CD14-positive monocyte (primary cell): ENCODE results near the gene ALDH1A3. TPM values are rescaled to one million over a fixed set of nuclear protein-coding genes. Genes with fewer than 3 reads are reported as not detected.

Experiments
- DNase-seq, 3 donors: peaks; one replicate each; pipeline ENCODE4 v3.0.0-alpha.2; 2011 to 2022
- H2AFZ ChIP-seq: 2 replicates; pipeline ENCODE4 v1.6.0; 2012; ENCODE audit warnings: mild to moderate bottlenecking, low read depth, low read length, inconsistent platforms; ENCODE audit not compliant: insufficient read depth, poor library complexity, severe bottlenecking
- H3K27ac ChIP-seq, 2 donors: 1 replicate in 1 of 2; 2 replicates in 1 of 2; pipeline ENCODE4 v1.5.1; 2012 to 2013; ENCODE audit warnings: low read length in 2 of 2, control low read depth in 1 of 2, inconsistent platforms in 1 of 2, low read depth in 1 of 2, mild to moderate bottlenecking in 1 of 2
- H3K27me3 ChIP-seq, 2 donors: one replicate each; pipeline versions ENCODE4 v1.6.0 to v1.6.1; 2011 to 2013; ENCODE audit warnings: low read length in 2 of 2; ENCODE audit not compliant: control insufficient read depth in 2 of 2, insufficient read depth in 2 of 2
- H3K36me3 ChIP-seq, 2 donors: replicated peaks in 1 of 2; 1 replicate in 1 of 2; 2 replicates in 1 of 2; pipeline versions ENCODE4 v1.5.1 to v1.6.1; 2012 to 2013; ENCODE audit warnings: low read length in 2 of 2, control low read depth in 1 of 2, inconsistent platforms in 1 of 2, mild to moderate bottlenecking in 1 of 2; ENCODE audit not compliant: insufficient read depth in 2 of 2, control insufficient read depth in 1 of 2
- H3K4me1 ChIP-seq, 2 donors: 1 replicate in 1 of 2; 2 replicates in 1 of 2; pipeline versions ENCODE4 v1.5.1 to v1.6.1; 2012 to 2013; ENCODE audit warnings: low read length in 2 of 2, control low read depth in 1 of 2, inconsistent platforms in 1 of 2, mild to moderate bottlenecking in 1 of 2, moderate library complexity in 1 of 2; ENCODE audit not compliant: insufficient read depth in 2 of 2, control insufficient read depth in 1 of 2
- H3K4me2 ChIP-seq: replicated peaks from 2 replicates; pipeline ENCODE3; 2012; ENCODE audit warnings: low read length, moderate library complexity, mild to moderate bottlenecking; ENCODE audit not compliant: poor library complexity, severe bottlenecking; ENCODE audit errors: extremely low read depth
- H3K4me3 ChIP-seq, 3 experiments: fragments of 200-600 bp in 1 of 3; sonication (generic) in 1 of 3; replicated peaks in 1 of 3; 1 replicate in 2 of 3; 2 replicates in 1 of 3; pipeline ENCODE4 v1.5.1; 2011 to 2013; ENCODE audit warnings: low read length in 3 of 3, mild to moderate bottlenecking in 3 of 3, control low read depth in 2 of 3, low read depth in 2 of 3, inconsistent platforms in 1 of 3, moderate library complexity in 1 of 3
- H3K79me2 ChIP-seq: 2 replicates; pipeline ENCODE4 v1.6.0; 2012; ENCODE audit warnings: mild to moderate bottlenecking, control low read depth, inconsistent platforms, low read length, moderate library complexity; ENCODE audit not compliant: insufficient read depth
- H3K9ac ChIP-seq: 2 replicates; pipeline ENCODE4 v1.6.0; 2017; ENCODE audit warnings: low read length, mild to moderate bottlenecking; ENCODE audit not compliant: insufficient read depth, poor library complexity, severe bottlenecking
- H3K9me3 ChIP-seq, 2 donors: replicated peaks in 1 of 2; 1 replicate in 1 of 2; 2 replicates in 1 of 2; pipeline versions ENCODE4 v1.5.1 to v1.6.1; 2012 to 2013; ENCODE audit warnings: low read length in 2 of 2, control low read depth in 1 of 2; ENCODE audit not compliant: control insufficient read depth in 1 of 2, insufficient read depth in 1 of 2
- H4K20me1 ChIP-seq: 2 replicates; pipeline ENCODE4 v1.6.0; 2012; ENCODE audit warnings: mild to moderate bottlenecking, low read length, control low read depth, moderate library complexity; ENCODE audit not compliant: insufficient read depth
- H3K27ac Mint-ChIP-seq, 7 donors: one replicate each; pipeline ENCODE4 v1.8.0; 2020; ENCODE audit warnings: mild to moderate bottlenecking in 7 of 7, mixed read lengths in 7 of 7, moderate library complexity in 6 of 7, inconsistent platforms in 2 of 7
- H3K27me3 Mint-ChIP-seq, 3 donors: one replicate each; pipeline ENCODE4 v1.8.0; 2021 to 2022; ENCODE audit warnings: low read depth in 3 of 3, mild to moderate bottlenecking in 3 of 3, mixed read lengths in 3 of 3, moderate library complexity in 3 of 3, inconsistent platforms in 1 of 3
- H3K36me3 Mint-ChIP-seq, 2 donors: one replicate each; pipeline ENCODE4 v1.8.0; 2020; ENCODE audit warnings: mixed read lengths in 2 of 2, inconsistent platforms in 1 of 2, mild to moderate bottlenecking in 1 of 2
- H3K4me1 Mint-ChIP-seq: one replicate; pipeline ENCODE4 v1.8.0; 2020; ENCODE audit warnings: mild to moderate bottlenecking, mixed read lengths
- H3K4me3 Mint-ChIP-seq, 2 donors: one replicate each; pipeline ENCODE4 v1.8.0; 2020; ENCODE audit warnings: mild to moderate bottlenecking in 2 of 2, mixed read lengths in 2 of 2, moderate library complexity in 1 of 2
- H3K9me3 Mint-ChIP-seq, 7 donors: one replicate each; pipeline ENCODE4 v1.8.0; 2020 to 2022; ENCODE audit warnings: mixed read lengths in 7 of 7, mild to moderate bottlenecking in 6 of 7, moderate library complexity in 6 of 7, inconsistent platforms in 2 of 7
- WGBS: methylation state at CpG from one replicate; pipeline ENCODE4 v1.1.5; 2013; ENCODE audit warnings: missing lambda C conversion rate; ENCODE audit not compliant: insufficient coverage; 5-methylcytosine and 5-hydroxymethylcytosine counted together
- intact Hi-C, 2 donors: fragments of 100-400 bp; cut with micrococcal nuclease; formaldehyde crosslinking; loops; one replicate each; pipeline versions ENCODE4 v1.15.0 to v1.15.1; 2023
- polyA plus RNA-seq, 3 donors: library from polyadenylated mRNA; depleted of rRNA in 1 of 3; unstranded in 2 of 3; stranded (reverse) in 1 of 3; fragments of 300-500 nt in 2 of 3; fragments of >200 nt in 1 of 3; fragmentation: Illumina TruSeq in 2 of 3; gene quantifications; 1 replicate in 2 of 3; 2 replicates in 1 of 3; pipeline ENCODE4 v1.2.3, GENCODE V29; 2012 to 2021
- TF ChIP-seq, protein P1 (sequence below): fragments of 200-600 bp; IDR thresholded peaks from one replicate; pipeline ENCODE4 v1.8.0; 2022; ENCODE audit warnings: antibody characterized with exemption, mild to moderate bottlenecking

ALDH1A3 gene
- polyA plus RNA-seq, 3 donors = not detected

DNA sequence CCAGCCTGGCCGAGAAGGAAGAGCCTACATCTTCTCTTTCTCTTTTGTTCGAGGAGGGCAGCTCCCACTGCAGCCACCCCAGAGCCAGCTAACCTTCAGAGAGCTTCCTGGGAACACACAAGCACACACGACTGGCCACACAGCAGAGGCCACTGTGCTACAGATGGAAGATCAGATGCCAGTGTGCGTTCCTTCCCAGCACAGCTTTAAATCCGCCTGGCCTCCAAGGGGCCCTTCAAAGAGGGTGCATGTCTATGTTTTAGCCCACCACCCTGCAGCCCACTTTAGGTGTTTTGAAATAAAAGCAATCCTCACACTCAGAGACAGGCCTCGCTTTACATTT, 12.4 kb downstream of the ALDH1A3 start:
- H3K27ac Mint-ChIP-seq = no peak overlapping the region

GRCh38 chr15:100893261-100893963, 13.8 kb downstream of the ALDH1A3 start:
- Mint-ChIP-seq H3K36me3 (no peaks in the 10 kb centered on the region), H3K27ac (no peak overlapping the region), H3K27me3 (peaks cover 41 to 72% (median 49%) of the 10 kb centered on the region in 3 donors), H3K9me3 (peaks cover 0 to 1% (median 0%) of the 10 kb centered on the region in 7 donors), H3K4me3 (no peak overlapping the region), H3K4me1 (peaks cover 4% of the 10 kb centered on the region)
- intact Hi-C loops = no loop called here
- no peak overlapping the region for H3K4me3 ChIP-seq
- H3K4me1 ChIP-seq = no peaks in the 10 kb centered on the region
- peaks cover 19 to 47% of the 10 kb centered on the region in 2 donors for H3K27me3 ChIP-seq
- H3K9ac ChIP-seq = no peak overlapping the region
- no peak for DNase-seq
- no peak overlapping the region for H3K27ac ChIP-seq
- H2AFZ ChIP-seq = no peak overlapping the region
- TF ChIP-seq, protein P1, sequence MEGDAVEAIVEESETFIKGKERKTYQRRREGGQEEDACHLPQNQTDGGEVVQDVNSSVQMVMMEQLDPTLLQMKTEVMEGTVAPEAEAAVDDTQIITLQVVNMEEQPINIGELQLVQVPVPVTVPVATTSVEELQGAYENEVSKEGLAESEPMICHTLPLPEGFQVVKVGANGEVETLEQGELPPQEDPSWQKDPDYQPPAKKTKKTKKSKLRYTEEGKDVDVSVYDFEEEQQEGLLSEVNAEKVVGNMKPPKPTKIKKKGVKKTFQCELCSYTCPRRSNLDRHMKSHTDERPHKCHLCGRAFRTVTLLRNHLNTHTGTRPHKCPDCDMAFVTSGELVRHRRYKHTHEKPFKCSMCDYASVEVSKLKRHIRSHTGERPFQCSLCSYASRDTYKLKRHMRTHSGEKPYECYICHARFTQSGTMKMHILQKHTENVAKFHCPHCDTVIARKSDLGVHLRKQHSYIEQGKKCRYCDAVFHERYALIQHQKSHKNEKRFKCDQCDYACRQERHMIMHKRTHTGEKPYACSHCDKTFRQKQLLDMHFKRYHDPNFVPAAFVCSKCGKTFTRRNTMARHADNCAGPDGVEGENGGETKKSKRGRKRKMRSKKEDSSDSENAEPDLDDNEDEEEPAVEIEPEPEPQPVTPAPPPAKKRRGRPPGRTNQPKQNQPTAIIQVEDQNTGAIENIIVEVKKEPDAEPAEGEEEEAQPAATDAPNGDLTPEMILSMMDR = no peak
- H4K20me1 ChIP-seq = no peaks in the 10 kb centered on the region
- no peaks in the 10 kb centered on the region for H3K9me3 ChIP-seq
- H3K36me3 ChIP-seq = no peaks in the 10 kb centered on the region
- H3K79me2 ChIP-seq = no peaks in the 10 kb centered on the region
- 90% methylated on average over 4 of the region's 6 CpGs for WGBS
- H3K4me2 ChIP-seq = no peak overlapping the region

More for the DNA sequence above, 12.4 kb downstream of the ALDH1A3 start:
- WGBS = 50% methylated on average over 5 of the region's 6 CpGs
- Histone ChIP-seq H3K9me3 (no peaks in the 10 kb centered on the region), H3K27ac (no peak overlapping the region), H3K4me1 (no peaks in the 10 kb centered on the region), H3K9ac (no peak overlapping the region), H3K27me3 (peaks cover 24 to 59% of the 10 kb centered on the region in 2 donors), H3K4me2 (no peak overlapping the region), H3K36me3 (no peaks in the 10 kb centered on the region), H2AFZ (no peak overlapping the region), H4K20me1 (no peaks in the 10 kb centered on the region), H3K4me3 (no peak overlapping the region), H3K79me2 (no peaks in the 10 kb centered on the region)
- H3K27me3 Mint-ChIP-seq = peaks cover 45 to 76% (median 57%) of the 10 kb centered on the region in 3 donors
- intact Hi-C loops = no loop called here
- TF ChIP-seq, protein P1 = no peak
- no peaks in the 10 kb centered on the region for H3K36me3 Mint-ChIP-seq
- peak overlapping the region in 1 of 2 donors; percentile 59 for H3K4me3 Mint-ChIP-seq
- H3K9me3 Mint-ChIP-seq = peaks cover 0 to 1% (median 0%) of the 10 kb centered on the region in 7 donors
- no peak for DNase-seq
- peaks cover 4% of the 10 kb centered on the region for H3K4me1 Mint-ChIP-seq
